ENCODE results near the gene BSG.
"Not testable (repeated sequence)": the region's sequence is repeated elsewhere in the genome, so short reads cannot be mapped to it uniquely, and the experiment has no call there.

Gene BSG

GRCh38 chr19:618247-618619 is 45.8 kb downstream of the BSG start:
- no peak for TF ChIP-seq CTCF (IDR thresholded peaks at IDR 0.05; ENCODE audit: low read depth, low read length)
- H3K4me3 ChIP-seq (replicated peaks in 1 of 2; ENCODE audit: low read depth in 2 of 2, low read length in 2 of 2), result no peak overlapping the region
- no peak for DNase-seq (ENCODE audit: low read depth in 2 of 2)

- no peak for TF ChIP-seq CTCF (IDR thresholded peaks at IDR 0.05; ENCODE audit: low read depth, low read length)
- no peak overlapping the region for H3K4me3 ChIP-seq (replicated peaks in 1 of 2; ENCODE audit: low read depth in 2 of 2, low read length in 2 of 2)
These were observed 46.4 kb downstream of the BSG start for GRCh38 chr19:618674-619285.

GRCh38 chr19:619286-620002 is 47.0 kb downstream of the BSG start:
- DNase-seq (ENCODE audit: low read depth in 2 of 2), result no peak
- no peak overlapping the region for H3K4me3 ChIP-seq (replicated peaks in 1 of 2; ENCODE audit: low read depth in 2 of 2, low read length in 2 of 2)
- TF ChIP-seq CTCF (IDR thresholded peaks at IDR 0.05; ENCODE audit: low read depth, low read length), result no peak

More at GRCh38 chr19:618674-619285, 46.4 kb downstream of the BSG start:
- no peak for DNase-seq (ENCODE audit: low read depth in 2 of 2)

- no peak for DNase-seq (ENCODE audit: low read depth in 2 of 2)
- TF ChIP-seq CTCF (IDR thresholded peaks at IDR 0.05; ENCODE audit: low read depth, low read length), result no peak
- no peak overlapping the region for H3K4me3 ChIP-seq (replicated peaks in 1 of 2; ENCODE audit: low read depth in 2 of 2, low read length in 2 of 2)
These were observed 47.9 kb downstream of the BSG start for GRCh38 chr19:620166-620862.

GRCh38 chr19:621191-621590 is 48.8 kb downstream of the BSG start:
- not testable (repeated sequence) for DNase-seq (ENCODE audit: low read depth in 2 of 2); H3K4me3 ChIP-seq (replicated peaks in 1 of 2; ENCODE audit: low read depth in 2 of 2, low read length in 2 of 2)

GRCh38 chr19:621819-622218 is 49.4 kb downstream of the BSG start:
- no peak for DNase-seq (ENCODE audit: low read depth in 2 of 2)
- H3K4me3 ChIP-seq (replicated peaks in 1 of 2; ENCODE audit: low read depth in 2 of 2, low read length in 2 of 2), result no peak overlapping the region
- no peak for TF ChIP-seq CTCF (IDR thresholded peaks at IDR 0.05; ENCODE audit: low read depth, low read length)

- DNase-seq (ENCODE audit: low read depth in 2 of 2), result no peak
- no peak overlapping the region for H3K4me3 ChIP-seq (replicated peaks in 1 of 2; ENCODE audit: low read depth in 2 of 2, low read length in 2 of 2)
- TF ChIP-seq CTCF (IDR thresholded peaks at IDR 0.05; ENCODE audit: low read depth, low read length), result no peak
These were observed 50.3 kb downstream of the BSG start for GRCh38 chr19:622666-623065.

Data from cardiac fibroblast (primary cell).